NCI-H748 treated with DMSO at 0.1 percent for 48 hours (cell line): ENCODE data around the gene SLC51A.
"Not testable (repeated sequence)": the region's sequence is repeated elsewhere in the genome, so short reads cannot be mapped to it uniquely, and the experiment has no call there.

Experiments used
- DNase-seq: peaks from one replicate; lab custom pipeline; 2025; lab: John Stamatoyannopoulos, UW

The SLC51A gene

GRCh38 chr3:196216089-196216564 is at the start of gene SLC51A:
TSS of gene SLC51A (plus strand) at chr3:196216534. CDS start at chr3:196216713, 179 bp downstream.
- DNase-seq, result no peak

GRCh38 chr3:196166741-196167140 is 49.6 kb upstream of the SLC51A start:
- DNase-seq, result no peak

- DNase-seq, result no peak
Observed at GRCh38 chr3:196168808-196169391, 47.4 kb upstream of the SLC51A start.

- DNase-seq, result no peak
Observed at GRCh38 chr3:196169836-196170240, 46.5 kb upstream of the SLC51A start.

- DNase-seq, result not testable (repeated sequence)
Observed at GRCh38 chr3:196170296-196170695, 46.0 kb upstream of the SLC51A start.

GRCh38 chr3:196174652-196175051 is 41.7 kb upstream of the SLC51A start:
- no peak for DNase-seq

GRCh38 chr3:196175116-196175625 is 41.2 kb upstream of the SLC51A start:
- no peak for DNase-seq

- DNase-seq, result no peak
Observed at GRCh38 chr3:196175722-196176121, 40.6 kb upstream of the SLC51A start.

GRCh38 chr3:196177567-196177966 is 38.8 kb upstream of the SLC51A start:
- DNase-seq, result no peak

GRCh38 chr3:196177967-196178366 is 38.4 kb upstream of the SLC51A start:
- no peak for DNase-seq

GRCh38 chr3:196178993-196179379 is 37.3 kb upstream of the SLC51A start:
- DNase-seq, result no peak

GRCh38 chr3:196179380-196180308 is 36.7 kb upstream of the SLC51A start:
- DNase-seq, result no peak

- DNase-seq, result no peak
Observed at GRCh38 chr3:196180346-196180745, 36.0 kb upstream of the SLC51A start.

GRCh38 chr3:196181127-196181546 is 35.2 kb upstream of the SLC51A start:
- no peak for DNase-seq

GRCh38 chr3:196184169-196184432 is 32.2 kb upstream of the SLC51A start:
- DNase-seq, result not testable (repeated sequence)

GRCh38 chr3:196184881-196185280 is 31.5 kb upstream of the SLC51A start:
- DNase-seq, result no peak

- DNase-seq, result peak; percentile 68
Observed at GRCh38 chr3:196186651-196187573, 29.4 kb upstream of the SLC51A start.

GRCh38 chr3:196189566-196190347 is 26.6 kb upstream of the SLC51A start:
- DNase-seq, result no peak

- no peak for DNase-seq
Observed at GRCh38 chr3:196192036-196192523, 24.3 kb upstream of the SLC51A start.

- DNase-seq, result no peak
Observed at GRCh38 chr3:196192524-196193051, 23.7 kb upstream of the SLC51A start.
